HL-60/S4 (cell line): ENCODE data around the gene TMEM132C.

Experiments
- in situ Hi-C: fragments of 300-500 bp; cut with MboI; formaldehyde crosslinking; loops from 2 replicates; pipeline ENCODE4 v1.14.3; 2022; ENCODE audit warnings: low sequenced_read_pairs

The TMEM132C gene

DNA sequence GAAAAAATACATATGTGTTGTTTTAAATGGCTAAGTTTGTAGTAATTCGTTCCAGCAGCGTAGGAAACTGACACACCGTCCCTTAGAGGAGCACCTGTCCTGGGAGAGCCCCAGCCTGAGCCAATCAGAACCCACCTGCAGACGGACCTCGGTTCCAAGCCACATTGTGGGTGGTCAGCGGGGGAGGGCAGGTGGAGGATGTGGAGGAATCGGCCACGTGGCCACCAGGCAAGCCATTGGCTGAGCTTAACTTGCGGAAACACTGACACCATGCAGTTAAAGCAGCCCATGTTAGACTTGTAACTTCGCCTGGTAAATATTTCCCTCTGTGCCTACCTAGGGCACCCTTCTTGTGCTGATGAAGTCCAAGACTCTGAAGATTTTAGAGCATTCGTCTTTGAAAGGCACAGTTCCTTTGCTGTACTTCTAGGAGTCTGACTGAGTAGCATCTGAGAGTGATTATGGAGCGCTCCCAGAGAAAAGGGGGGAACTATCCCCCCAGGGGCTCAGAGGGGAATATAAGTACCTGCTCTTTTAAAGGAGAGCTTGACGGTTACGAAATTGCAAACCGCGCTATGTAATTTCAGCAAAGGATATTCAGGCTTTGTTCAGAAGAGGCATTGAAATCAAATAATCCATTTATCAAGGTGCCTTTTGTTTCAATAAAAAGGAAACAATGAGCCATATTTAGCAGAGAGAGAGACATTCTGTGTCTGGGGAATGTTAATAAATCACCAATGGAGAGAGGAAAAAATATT, 135.7 kb downstream of the TMEM132C start:
- in situ Hi-C loops, result no loop called here

DNA sequence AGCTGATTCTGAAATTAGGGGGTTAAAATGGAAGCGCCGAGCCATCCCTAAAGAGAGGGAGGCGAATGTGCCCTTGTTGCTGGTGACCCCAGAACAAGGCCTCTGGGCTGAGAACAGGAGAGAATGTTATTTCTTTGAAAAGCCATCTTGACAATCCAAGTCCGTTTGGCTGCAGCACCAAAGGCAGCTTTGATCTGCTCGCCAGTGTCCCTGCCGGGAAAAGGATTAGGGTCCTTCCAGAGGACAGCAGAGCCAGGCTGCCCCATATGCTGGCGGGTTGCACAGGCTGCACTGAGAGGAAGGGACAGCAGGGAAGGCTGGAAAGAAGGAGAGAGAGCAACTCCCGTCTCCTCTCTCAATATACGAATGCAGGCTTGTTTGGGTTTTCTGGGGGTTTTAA, 141.7 kb downstream of the TMEM132C start:
- in situ Hi-C loops, result no loop called here

GRCh38 chr12:128415036-128415560, 148.1 kb downstream of the TMEM132C start:
- in situ Hi-C loops, result no loop called here

- in situ Hi-C loops, result no loop called here
These were observed 152.0 kb downstream of the TMEM132C start for GRCh38 chr12:128418944-128419343.

DNA sequence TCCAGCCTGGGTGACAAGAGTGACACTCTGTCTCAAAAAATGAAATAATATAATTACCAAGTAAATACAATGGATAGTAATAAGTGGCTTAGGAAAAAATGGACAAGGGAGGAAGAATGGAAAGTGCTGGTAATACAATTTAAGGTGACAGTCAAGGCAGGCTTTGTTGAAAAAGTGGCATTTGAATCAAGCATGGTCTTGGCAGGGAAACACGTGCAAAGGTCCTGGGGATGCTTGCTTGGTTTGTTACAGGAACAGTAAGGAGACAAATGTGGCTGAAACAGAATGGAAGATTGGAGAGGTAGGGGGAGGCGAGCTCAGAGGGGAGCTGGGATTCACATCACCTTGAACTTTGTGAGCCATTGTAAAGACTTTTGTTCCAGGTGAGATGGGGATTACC, 153.2 kb downstream of the TMEM132C start:
- in situ Hi-C loops, result no loop called here

GRCh38 chr12:128421375-128421774, 154.4 kb downstream of the TMEM132C start:
- in situ Hi-C loops, result no loop called here

GRCh38 chr12:128423205-128423604, 156.2 kb downstream of the TMEM132C start:
- in situ Hi-C loops, result no loop called here

- in situ Hi-C loops, result no loop called here
These were observed 158.0 kb downstream of the TMEM132C start for GRCh38 chr12:128424931-128425431.

- in situ Hi-C loops, result no loop called here
These were observed 158.8 kb downstream of the TMEM132C start for GRCh38 chr12:128425666-128426331.

GRCh38 chr12:128426511-128426910, 159.5 kb downstream of the TMEM132C start:
- in situ Hi-C loops, result no loop called here

- in situ Hi-C loops, result no loop called here
These were observed 172.8 kb downstream of the TMEM132C start for GRCh38 chr12:128439796-128440195.

DNA sequence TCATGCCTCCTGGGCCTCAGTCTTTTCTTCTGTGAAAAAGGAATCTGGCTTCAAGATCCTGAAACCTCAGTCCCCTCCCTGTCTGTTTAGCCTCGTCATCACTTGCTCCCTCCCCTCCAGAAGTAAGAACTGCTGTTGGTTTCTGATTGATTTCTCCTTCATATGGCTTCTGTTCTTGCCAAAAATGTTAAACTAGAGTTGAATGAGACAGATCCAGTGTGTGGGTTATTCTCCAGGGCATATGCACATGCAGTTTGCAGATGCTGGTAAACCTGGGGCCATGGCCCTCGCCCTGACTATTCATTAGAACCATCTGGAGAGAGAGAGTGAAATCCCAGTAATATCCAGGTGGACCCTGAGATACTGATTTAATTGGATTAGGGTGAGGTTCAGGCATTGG, 175.1 kb downstream of the TMEM132C start:
- in situ Hi-C loops, result no loop called here

GRCh38 chr12:128444598-128444997, 177.6 kb downstream of the TMEM132C start:
- in situ Hi-C loops, result no loop called here

GRCh38 chr12:128445415-128446127, 178.6 kb downstream of the TMEM132C start:
- in situ Hi-C loops, result no loop called here

- in situ Hi-C loops, result no loop called here
These were observed 182.3 kb downstream of the TMEM132C start for GRCh38 chr12:128449146-128449894.

DNA sequence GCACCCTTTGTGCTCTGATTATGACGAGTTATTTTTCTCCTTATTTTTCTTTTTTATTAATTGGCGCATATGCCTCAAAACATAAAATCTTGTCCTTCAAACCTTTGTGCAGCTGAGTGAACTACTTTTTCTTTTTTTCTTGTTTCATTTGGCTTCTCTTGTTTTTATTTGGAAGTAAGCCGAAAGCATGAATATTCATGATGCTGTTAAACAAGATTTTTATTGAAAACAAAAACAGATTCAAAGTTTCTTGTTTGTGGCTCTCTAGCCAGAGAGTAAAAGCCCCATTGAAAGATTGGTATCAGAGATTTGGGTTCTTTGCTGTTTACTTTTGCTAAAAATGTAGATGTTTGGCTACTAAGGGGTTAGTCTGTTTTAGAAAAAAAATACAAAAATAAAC, 183.8 kb downstream of the TMEM132C start:
- in situ Hi-C loops, result no loop called here

DNA sequence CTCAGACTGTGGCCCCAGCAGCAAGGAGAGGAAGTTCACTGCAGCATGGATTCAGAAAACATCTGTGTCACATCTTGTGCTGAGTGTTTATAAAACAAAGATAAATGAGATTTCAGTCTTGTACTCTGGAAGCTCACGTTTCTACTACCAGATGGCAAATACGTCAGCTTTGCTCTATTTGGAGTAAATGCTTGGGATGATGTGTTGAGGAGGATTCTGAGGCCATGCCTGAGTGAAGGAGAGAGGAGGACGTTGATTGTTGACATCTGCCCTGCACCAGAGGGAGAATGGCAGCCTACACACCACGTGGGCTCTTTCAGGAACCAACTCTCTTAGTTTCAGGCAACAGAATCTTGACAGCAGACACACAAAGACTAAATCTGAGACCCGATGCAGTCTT, 188.9 kb downstream of the TMEM132C start:
- in situ Hi-C loops, result no loop called here

DNA sequence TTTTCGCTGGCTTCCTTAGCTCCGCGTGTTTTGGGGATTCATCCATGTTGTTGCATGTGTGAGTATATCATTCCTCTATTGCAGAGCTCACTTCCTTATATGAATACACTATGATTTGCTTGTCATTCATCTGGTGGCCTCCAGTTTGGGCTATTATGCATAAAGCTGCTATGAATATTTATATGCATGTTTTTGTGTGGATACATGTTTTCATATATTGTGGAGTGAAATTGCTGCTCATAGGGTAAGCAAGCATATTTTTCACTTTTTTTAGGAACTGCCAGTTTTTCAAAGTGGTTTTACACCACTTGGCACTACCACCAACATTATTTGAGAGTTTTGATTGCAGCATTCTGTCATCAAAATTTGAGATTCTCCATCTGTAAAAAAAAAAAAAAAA, 190.0 kb downstream of the TMEM132C start:
- in situ Hi-C loops, result no loop called here

GRCh38 chr12:128458301-128458974, 191.5 kb downstream of the TMEM132C start:
- in situ Hi-C loops, result no loop called here

GRCh38 chr12:128459067-128459466, 192.1 kb downstream of the TMEM132C start:
- in situ Hi-C loops, result no loop called here
